K562 (cell line): Measurements from ENCODE around the gene KNDC1. TPM values are rescaled to one million over a fixed set of nuclear protein-coding genes. Genes with fewer than 3 reads are reported as not detected.
A peak's percentile ranks its signal among the peaks of the same experiment; 100 is the strongest.

Experiments used
- ARID1B ChIP-seq: fragments of 450-650 bp; IDR thresholded peaks from 2 replicates; pipeline ENCODE4 v1.6.1; 2016; ENCODE audit warnings: antibody characterized with exemption, mild to moderate bottlenecking, inconsistent platforms
- CCAR2 ChIP-seq: fragments of 200-400 bp; formaldehyde crosslinking; IDR thresholded peaks from 2 replicates; pipeline ENCODE4 v1.6.1; 2017; ENCODE audit warnings: mild to moderate bottlenecking, low read depth, low read length
- CEBPB ChIP-seq: fragments of 450-650 bp; IDR thresholded peaks from 2 replicates; pipeline ENCODE4 v1.6.1; 2016; ENCODE audit warnings: missing genetic modification characterization, missing compliant biosample characterization
- GMEB1 ChIP-seq: fragments of 250-450 bp; sonication (Bioruptor Pico); IDR thresholded peaks from 2 replicates; pipeline ENCODE4 v1.4.0; 2020; ENCODE audit warnings: mild to moderate bottlenecking
- MLX ChIP-seq, 2 experiments: fragments of 450-650 bp in 1 of 2; sonication (generic) in 1 of 2; formaldehyde crosslinking; conservative IDR thresholded peaks; 2 replicates each; pipeline versions ENCODE4 v1.4.0 to v1.8.1; 2020 to 2022; ENCODE audit warnings: mild to moderate bottlenecking in 1 of 2, missing genetic modification reagents in 1 of 2
- POLR2A ChIP-seq: fragments of 450-650 bp; conservative IDR thresholded peaks from 2 replicates; pipeline ENCODE4 v1.6.1; 2016
- POU5F1 ChIP-seq: fragments of 150-350 bp; IDR thresholded peaks from 2 replicates; pipeline ENCODE4 v1.6.1; 2014; ENCODE audit warnings: borderline replicate concordance, low read length, low read depth, mild to moderate bottlenecking; ENCODE audit not compliant: partially characterized antibody
- SREBF2 ChIP-seq: sonication (generic); formaldehyde crosslinking; IDR thresholded peaks from 2 replicates; pipeline ENCODE4 v1.4.0; 2020; ENCODE audit warnings: mild to moderate bottlenecking, missing genetic modification reagents
- TAL1 ChIP-seq: fragments of 450-650 bp; IDR thresholded peaks from 2 replicates; pipeline ENCODE4 v1.6.1; 2016; ENCODE audit warnings: mild to moderate bottlenecking
- YY1 ChIP-seq, 3 experiments: IDR thresholded peaks; 2 replicates each; pipeline ENCODE4 v1.6.1; 2011; ENCODE audit warnings: low read length in 2 of 3, mild to moderate bottlenecking in 2 of 3, moderate library complexity in 2 of 3, borderline replicate concordance in 1 of 3, control low read depth in 1 of 3, low read depth in 1 of 3; ENCODE audit not compliant: insufficient read depth in 3 of 3, insufficient replicate concordance in 2 of 3, control insufficient read depth in 1 of 3, insufficient read length in 1 of 3; ENCODE audit errors: extremely low read depth in 1 of 3
- ZNF586 ChIP-seq: fragments of 450-650 bp; formaldehyde crosslinking; conservative IDR thresholded peaks from 2 replicates; pipeline ENCODE4 v1.4.0; 2020; ENCODE audit warnings: mild to moderate bottlenecking, moderate library complexity
- ZNF785 ChIP-seq: fragments of 250-450 bp; sonication (Bioruptor Pico); IDR thresholded peaks from 2 replicates; pipeline ENCODE4 v1.4.0; 2020; ENCODE audit warnings: mild to moderate bottlenecking
- polyA plus RNA-seq, 8 experiments: library from polyadenylated mRNA; depleted of rRNA in 4 of 8; stranded (reverse) in 5 of 8; unstranded in 3 of 8; fragments of >200 nt; fragmentation: Nextera tagmentation in 2 of 8; fragmentation: Illumina TruSeq in 1 of 8; extraction: Ambion mirVana in 2 of 8; extraction: Trizol in 1 of 8; gene quantifications; 2 replicates each; pipeline versions ENCODE4 v1.2.1 to v1.2.3, GENCODE V29; 2011 to 2014; ENCODE audit warnings: inconsistent platforms in 1 of 8, missing spikeins in 1 of 8
- total RNA-seq, 7 experiments: library from RNA; depleted of rRNA in 6 of 7; stranded (reverse); fragments of >200 nt in 6 of 7; fragmentation: Illumina TruSeq in 2 of 7; extraction: Trizol in 2 of 7; gene quantifications; 2 replicates each; pipeline versions ENCODE4 v1.2.1 to v1.2.3, GENCODE V29; 2011 to 2021; ENCODE audit warnings: low replicate concordance in 1 of 7
- TF ChIP-seq, protein P1 (sequence below): fragments of 450-650 bp; IDR thresholded peaks from 2 replicates; pipeline ENCODE4 v1.6.1; 2018; ENCODE audit warnings: mild to moderate bottlenecking, low read depth; ENCODE audit not compliant: partially characterized antibody
- TF ChIP-seq, protein P2 (sequence below): fragments of 450-650 bp; conservative IDR thresholded peaks from 2 replicates; pipeline ENCODE4 v1.6.1; 2016; ENCODE audit warnings: missing genetic modification characterization, low read depth, mild to moderate bottlenecking, missing compliant biosample characterization, moderate library complexity
- TF ChIP-seq, protein P3 (sequence below): fragments of 450-650 bp; IDR thresholded peaks from 2 replicates; pipeline ENCODE4 v1.6.1; 2017; ENCODE audit warnings: mild to moderate bottlenecking, moderate library complexity
- TF ChIP-seq, protein P4 (sequence below), 2 experiments: fragments of 150-350 bp in 1 of 2; IDR thresholded peaks; 2 replicates each; pipeline ENCODE4 v1.6.1; 2012 to 2016; ENCODE audit warnings: low read depth in 2 of 2, low read length in 2 of 2, mild to moderate bottlenecking in 1 of 2, moderate library complexity in 1 of 2

The KNDC1 gene
- total and polyA plus RNA-seq, 9 of the 15 experiments (the other 6 are each of a cell fraction or from before 2014, with no cell fraction given): 0.07 to 0.26 (median 0.11) TPM; not detected in 6

- TF ChIP-seq, protein P1, sequence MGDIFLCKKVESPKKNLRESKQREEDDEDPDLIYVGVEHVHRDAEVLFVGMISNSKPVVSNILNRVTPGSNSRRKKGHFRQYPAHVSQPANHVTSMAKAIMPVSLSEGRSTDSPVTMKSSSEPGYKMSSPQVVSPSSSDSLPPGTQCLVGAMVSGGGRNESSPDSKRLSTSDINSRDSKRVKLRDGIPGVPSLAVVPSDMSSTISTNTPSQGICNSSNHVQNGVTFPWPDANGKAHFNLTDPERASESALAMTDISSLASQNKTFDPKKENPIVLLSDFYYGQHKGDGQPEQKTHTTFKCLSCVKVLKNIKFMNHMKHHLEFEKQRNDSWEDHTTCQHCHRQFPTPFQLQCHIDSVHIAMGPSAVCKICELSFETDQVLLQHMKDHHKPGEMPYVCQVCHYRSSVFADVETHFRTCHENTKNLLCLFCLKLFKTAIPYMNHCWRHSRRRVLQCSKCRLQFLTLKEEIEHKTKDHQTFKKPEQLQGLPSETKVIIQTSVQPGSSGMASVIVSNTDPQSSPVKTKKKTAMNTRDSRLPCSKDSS: no peak
- TF ChIP-seq ZNF785 (CRISPR knock-in tag) (no peak), CEBPB (tag) (no peak), TAL1 (no peak), POU5F1 (no peak), CCAR2 (no peak), GMEB1 (CRISPR knock-in tag) (no peak), POLR2A (peak; percentile 38; the same call in 1 of the 2 replicates), MLX (CRISPR knock-in tag; conservative IDR thresholded peaks at IDR 0.05) (no peak), YY1 (IDR thresholded peaks at IDR 0.05; ENCODE audit: borderline replicate concordance in 1 of 3, control insufficient read depth in 1 of 3, extremely low read depth in 1 of 3, insufficient read depth in 3 of 3, insufficient read length in 1 of 3, insufficient replicate concordance in 2 of 3, low read depth in 1 of 3, low read length in 2 of 3) (no peak), ZNF586 (no peak), SREBF2 (CRISPR knock-in tag) (no peak), ARID1B (peak; percentile 33; the same call in 1 of the 2 replicates)
- TF ChIP-seq, protein P2, sequence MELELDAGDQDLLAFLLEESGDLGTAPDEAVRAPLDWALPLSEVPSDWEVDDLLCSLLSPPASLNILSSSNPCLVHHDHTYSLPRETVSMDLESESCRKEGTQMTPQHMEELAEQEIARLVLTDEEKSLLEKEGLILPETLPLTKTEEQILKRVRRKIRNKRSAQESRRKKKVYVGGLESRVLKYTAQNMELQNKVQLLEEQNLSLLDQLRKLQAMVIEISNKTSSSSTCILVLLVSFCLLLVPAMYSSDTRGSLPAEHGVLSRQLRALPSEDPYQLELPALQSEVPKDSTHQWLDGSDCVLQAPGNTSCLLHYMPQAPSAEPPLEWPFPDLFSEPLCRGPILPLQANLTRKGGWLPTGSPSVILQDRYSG: no peak
- TF ChIP-seq, protein P3, sequence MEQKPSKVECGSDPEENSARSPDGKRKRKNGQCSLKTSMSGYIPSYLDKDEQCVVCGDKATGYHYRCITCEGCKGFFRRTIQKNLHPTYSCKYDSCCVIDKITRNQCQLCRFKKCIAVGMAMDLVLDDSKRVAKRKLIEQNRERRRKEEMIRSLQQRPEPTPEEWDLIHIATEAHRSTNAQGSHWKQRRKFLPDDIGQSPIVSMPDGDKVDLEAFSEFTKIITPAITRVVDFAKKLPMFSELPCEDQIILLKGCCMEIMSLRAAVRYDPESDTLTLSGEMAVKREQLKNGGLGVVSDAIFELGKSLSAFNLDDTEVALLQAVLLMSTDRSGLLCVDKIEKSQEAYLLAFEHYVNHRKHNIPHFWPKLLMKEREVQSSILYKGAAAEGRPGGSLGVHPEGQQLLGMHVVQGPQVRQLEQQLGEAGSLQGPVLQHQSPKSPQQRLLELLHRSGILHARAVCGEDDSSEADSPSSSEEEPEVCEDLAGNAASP: no peak
- TF ChIP-seq, protein P4, sequence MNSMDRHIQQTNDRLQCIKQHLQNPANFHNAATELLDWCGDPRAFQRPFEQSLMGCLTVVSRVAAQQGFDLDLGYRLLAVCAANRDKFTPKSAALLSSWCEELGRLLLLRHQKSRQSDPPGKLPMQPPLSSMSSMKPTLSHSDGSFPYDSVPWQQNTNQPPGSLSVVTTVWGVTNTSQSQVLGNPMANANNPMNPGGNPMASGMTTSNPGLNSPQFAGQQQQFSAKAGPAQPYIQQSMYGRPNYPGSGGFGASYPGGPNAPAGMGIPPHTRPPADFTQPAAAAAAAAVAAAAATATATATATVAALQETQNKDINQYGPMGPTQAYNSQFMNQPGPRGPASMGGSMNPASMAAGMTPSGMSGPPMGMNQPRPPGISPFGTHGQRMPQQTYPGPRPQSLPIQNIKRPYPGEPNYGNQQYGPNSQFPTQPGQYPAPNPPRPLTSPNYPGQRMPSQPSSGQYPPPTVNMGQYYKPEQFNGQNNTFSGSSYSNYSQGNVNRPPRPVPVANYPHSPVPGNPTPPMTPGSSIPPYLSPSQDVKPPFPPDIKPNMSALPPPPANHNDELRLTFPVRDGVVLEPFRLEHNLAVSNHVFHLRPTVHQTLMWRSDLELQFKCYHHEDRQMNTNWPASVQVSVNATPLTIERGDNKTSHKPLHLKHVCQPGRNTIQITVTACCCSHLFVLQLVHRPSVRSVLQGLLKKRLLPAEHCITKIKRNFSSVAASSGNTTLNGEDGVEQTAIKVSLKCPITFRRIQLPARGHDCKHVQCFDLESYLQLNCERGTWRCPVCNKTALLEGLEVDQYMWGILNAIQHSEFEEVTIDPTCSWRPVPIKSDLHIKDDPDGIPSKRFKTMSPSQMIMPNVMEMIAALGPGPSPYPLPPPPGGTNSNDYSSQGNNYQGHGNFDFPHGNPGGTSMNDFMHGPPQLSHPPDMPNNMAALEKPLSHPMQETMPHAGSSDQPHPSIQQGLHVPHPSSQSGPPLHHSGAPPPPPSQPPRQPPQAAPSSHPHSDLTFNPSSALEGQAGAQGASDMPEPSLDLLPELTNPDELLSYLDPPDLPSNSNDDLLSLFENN (IDR thresholded peaks at IDR 0.05; ENCODE audit: low read depth in 2 of 2, low read length in 2 of 2): no peak
Measured at GRCh38 chr10:133257489-133258065, 97.6 kb downstream of the KNDC1 start (continued).
